GM18909 (cell line): Measurements from ENCODE around the gene DISC1.
"Not testable (repeated sequence)": the region's sequence is repeated elsewhere in the genome, so short reads cannot be mapped to it uniquely, and the experiment has no call there.

ENCODE experiments used
- ATAC-seq: cut with Tn5 transposase; IDR thresholded peaks from one replicate; pipeline ENCODE4 v1.9.1; 2021; ENCODE audit warnings: mild to moderate bottlenecking; ENCODE audit not compliant: unreplicated experiment, poor library complexity

DISC1 gene

DNA sequence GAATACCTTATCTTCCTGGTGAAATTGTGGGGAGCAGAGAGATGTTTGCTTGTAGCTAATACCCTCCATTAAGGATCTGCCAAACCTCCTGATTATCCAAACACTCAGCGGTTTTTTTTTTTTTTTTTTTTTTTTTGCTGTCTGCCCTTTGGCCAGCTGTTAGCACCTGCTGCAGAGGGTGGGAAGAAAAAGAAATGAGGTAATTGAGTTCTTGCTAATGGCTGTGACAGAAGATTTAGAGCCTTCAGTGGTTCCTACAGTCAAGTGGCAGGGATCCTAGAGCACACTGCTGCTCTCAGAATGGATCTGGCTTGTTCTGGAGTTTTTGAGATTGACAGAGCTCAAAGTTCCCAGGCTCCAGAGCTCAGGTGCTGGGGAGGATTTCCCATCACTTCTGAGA is 342.5 kb downstream of the DISC1 start:
- no peak for ATAC-seq

DNA sequence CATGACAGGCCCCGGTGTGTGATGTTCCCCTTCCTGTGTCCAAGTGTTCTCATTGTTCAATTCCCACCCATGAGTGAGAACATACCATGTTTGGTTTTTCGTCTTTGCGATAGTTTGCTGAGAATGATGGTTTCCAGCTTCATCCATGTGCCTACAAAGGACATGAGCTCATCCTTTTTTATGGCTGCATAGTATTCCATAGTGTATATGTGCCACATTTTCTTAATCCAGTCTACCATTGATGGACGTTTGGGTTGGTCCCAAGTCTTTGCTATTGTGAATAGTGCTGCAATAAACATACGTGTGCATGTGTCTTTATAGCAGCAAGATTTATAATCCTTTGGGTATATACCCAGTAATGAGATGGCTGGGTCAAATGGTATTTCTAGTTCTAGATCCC is 343.2 kb downstream of the DISC1 start:
- ATAC-seq = not testable (repeated sequence)

DNA sequence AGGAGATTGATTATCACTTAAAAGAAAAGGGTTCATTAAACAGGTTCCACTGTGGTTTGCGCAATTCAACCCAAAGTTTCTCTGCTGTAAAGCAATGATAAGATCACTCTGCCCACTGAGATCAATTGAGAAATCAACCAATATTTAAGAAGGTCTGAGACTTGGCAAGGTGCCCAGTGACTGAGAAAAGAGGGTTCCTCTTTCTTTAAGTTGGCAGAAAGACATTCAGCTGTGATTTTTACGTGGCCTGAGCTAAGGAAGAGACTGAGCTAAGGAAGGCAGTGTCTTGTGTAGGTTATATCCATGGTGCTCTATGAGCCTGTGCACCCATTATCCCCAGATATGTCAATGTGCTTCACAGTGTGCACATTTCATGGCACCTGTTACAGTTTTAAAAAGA is 344.1 kb downstream of the DISC1 start:
- ATAC-seq = no peak

DNA sequence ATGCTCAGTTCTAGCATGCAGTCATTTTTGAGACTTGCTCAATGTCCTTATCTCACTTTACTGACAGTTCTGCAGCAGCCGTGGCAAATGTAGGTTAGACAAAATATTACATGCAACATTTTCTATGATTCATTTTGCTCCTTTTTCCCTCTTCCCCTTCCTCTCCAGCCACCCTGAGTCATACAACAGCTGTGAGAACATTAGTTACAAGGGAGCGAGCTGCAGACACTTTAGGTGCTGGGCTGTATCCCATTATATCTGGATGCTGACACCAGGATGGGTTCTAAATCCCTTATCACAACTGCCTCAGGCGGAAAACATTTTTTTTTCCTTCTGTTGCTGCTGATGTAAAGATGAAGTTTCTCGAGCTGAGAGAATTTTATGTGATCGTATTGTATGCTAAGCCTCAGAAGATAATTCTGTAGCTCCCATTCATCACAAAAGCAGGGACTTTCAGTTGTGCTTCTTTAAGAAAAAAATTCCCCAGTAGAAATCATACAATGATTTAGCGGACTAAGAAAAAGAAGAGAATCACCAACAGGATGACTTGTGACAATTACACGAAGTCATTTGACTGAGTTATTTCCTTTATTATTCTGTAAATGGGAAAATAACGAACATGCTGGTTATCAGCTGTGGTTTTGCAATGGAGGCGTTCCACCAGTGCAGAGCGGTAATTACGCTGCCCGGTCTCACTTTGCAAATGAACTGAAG is 345.0 kb downstream of the DISC1 start:
- no peak for ATAC-seq

DNA sequence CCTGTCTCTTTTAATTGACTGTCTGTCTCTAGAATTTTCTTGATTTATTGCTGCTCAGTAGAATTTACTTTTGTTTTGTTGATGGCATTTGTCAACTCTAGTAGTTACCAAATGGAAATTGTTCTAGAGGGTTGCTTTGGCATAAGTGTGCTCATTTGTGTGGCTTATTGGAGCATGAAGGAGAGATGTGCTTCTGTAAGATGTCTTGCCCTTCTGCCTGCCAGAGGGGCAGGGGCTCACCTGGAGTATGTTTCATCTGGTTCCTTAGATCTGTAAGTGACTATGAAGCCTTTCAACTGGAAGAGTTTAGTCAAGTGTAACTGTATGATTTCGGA is 345.5 kb downstream of the DISC1 start:
- no peak for ATAC-seq

DNA sequence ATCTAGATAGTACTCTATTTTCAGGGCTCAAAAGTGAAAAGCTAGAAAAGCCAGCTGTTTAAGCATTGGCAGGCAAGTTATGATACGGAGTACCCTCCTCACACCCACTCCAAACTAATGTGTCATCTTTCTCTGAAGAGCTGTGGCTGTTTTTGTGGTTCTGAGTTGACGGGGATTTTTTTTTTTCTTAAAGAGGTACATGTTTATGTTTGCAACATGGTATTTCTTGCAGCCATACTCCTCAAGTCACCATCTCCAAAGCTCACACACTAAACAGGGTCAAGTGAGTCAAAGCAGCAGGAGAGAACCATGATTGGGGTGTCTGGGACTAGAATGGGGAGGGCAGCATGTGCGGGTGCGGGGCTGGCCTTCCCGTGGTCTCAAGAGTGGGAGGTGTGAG is 347.2 kb downstream of the DISC1 start:
- no peak for ATAC-seq

DNA sequence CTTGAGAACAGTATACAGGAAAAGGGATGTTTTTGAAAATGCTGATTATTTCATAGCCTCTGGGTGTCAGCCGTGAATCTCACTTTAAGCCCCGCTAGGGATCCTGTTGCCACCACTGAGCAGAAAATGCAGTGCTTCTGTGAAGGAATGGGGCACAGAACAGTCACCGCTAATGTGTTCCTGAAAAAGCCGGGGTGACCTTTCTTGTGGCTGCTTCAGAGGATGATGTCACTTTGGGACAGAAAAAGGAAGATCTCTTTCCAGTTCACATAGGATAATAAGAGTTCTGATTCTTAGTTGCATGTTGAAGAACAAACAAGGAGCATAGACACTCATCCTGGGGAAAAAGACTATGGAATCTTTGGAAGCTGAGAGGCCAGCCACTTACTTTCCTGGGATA is 349.6 kb downstream of the DISC1 start:
- no peak for ATAC-seq

DNA sequence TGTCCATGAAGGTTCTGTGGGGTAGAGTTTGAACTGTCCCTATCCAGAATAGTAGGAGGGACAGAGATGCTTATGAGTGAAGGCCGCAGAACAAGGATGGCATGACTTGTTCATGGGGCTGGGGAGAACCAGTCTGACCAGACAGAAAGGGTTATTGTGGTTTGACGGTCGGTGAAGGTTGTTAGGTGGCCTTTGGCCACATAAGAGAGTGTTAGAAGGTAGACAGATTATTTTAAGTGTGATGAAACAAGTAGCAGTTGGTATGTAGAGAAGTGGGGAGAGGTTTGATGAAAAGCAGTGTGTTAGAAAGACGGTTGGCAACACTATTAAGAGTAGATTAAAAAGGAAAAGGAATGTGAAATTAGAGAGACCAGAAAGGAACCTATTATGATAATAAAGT is 355.1 kb downstream of the DISC1 start:
- no peak for ATAC-seq

DNA sequence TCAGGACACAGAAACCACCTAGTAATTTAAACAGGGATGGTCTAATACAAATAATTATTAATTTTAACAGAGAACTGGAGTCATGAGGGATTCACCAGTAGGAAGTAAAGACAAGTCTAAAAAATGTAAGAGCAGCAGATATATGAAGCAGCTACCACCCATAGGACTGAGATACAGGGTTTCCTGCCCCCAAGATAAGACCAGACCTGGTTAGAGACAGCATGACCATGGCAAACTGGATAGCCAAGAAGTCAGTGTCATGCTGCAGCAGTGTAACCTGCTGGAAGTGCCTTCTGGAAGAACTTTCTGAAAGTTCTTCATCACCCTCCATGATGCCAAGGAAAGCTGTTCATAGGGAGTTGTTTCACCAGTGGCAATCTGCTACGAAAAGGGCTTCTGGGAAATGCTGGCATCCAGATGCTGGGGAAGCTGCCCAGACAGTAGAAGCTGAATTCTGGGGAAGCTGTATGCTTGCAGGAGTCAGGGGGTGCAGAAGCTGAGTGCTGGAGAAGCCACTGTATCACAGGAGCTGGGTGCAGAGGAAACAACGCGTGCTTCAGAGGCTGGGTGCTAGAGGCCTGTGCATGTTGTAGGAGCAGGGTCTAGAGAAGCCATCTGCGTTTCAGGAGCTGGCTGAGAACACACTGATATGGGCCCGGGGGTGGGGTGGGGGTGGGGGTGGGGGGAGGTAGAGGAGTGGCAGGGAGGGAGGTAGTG is 356.4 kb downstream of the DISC1 start:
- no peak for ATAC-seq

DNA sequence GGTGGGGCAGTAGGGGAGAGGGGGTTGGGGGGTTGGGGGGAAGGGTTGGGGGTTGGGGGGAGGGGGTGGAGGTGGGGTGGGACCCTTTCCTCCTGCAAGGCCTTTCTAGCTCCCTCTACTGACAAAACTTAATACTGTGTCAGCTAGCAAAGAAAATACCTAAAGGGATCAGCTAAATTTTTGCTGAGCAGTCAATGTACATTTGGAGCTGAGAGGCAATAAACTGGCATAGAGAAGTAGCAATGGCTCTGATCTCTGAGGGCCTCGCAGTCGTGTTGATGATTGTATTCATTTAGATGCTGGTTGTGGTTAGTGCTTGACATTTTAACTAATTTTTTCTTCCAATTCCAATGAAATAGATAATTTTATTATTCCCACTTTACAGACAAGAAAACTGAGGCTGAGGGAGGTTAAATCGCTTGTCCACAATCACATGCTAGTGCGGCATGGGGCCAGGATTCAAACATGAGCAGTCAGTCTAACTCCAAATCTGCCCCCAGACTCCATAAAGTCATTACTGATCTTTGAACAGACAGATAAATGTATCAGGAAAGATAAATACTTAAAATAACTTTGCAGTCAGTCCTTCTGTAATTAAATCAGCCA is 357.1 kb downstream of the DISC1 start:
- no peak for ATAC-seq

DNA sequence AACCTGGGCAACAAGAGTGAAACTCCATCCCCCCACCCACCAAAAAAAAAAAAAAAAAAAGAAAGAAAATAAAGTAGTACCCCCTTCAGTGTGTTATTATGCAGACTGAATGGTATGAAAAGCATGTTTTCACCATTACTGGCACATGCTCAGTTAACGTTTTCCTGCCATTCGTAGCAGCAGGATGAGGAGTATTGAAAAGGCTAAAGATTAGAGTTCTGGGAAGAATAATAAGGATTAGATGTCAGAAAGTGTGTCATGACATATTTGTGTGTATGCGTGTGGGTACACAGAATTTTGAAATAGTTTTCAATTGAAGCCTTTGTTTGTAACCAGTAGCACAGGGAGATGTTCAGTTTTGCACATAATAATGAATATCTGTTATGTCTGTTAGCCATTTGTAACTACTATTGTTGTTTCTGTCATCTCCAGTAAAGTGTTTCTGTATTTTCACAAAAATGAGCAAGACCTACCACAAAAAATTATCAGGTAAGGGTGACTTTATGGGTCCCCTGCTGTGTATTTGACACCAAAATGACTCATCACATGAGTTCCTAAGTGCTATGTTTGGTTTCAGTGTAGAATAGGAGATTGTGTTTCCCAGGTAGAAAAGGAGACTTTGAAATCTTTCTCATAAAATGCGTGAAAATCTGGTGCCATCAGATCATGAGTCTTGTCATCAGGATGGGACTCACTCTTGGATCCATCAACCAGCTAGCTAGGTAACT is 358.9 kb downstream of the DISC1 start:
- no peak for ATAC-seq

DNA sequence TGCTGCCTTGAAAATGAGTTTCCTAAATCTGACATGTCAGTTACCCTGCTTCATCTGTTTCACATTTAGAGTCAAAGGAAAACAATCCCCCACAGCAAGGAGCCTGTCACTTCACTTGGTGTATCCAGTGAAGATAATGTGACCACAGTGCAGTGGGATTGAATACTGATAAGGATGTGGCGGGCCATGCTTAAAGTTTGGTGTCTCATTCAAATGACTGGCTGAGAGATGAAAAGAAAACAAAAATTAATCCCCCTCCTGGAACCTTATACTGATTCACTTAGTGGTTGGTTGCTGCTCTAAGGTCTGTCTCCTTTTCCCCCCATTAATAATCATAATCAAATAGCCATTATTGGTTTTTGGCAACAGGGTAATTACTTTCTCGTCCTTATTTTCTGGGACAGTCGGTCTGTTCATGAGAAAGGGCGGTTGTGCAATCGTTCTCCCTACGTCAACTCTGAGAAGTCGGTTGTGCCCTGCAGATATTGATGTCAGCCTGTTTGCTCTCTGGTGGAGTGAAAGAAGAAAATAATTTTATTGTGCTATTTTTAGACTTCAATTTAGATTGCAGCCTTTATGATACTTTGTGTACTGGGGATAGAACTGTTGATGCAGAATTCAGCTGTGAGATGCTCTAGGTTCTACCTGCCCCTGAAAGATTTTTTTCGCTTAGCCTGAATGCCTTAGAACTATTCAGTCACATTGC is 360.2 kb downstream of the DISC1 start:
- no peak for ATAC-seq

DNA sequence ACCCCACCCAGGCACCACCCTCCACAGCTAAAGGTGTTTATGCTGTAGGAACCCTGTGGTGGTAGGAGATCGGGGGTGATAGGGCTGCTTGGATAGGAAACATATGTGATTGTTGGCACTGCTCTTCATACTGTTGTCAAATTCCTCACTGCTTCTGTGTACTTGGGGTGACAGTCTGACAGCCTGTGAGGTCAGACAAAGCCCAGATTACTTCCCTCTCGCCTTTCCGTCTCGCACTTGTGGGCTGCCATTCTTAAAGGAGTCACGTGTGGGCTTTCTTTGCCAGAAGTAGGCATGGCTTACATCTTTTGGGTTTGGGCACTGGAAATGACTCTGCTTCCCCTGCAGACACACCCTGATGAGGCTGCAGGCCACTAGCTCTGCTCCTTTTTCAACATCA is 363.8 kb downstream of the DISC1 start:
- no peak for ATAC-seq

DNA sequence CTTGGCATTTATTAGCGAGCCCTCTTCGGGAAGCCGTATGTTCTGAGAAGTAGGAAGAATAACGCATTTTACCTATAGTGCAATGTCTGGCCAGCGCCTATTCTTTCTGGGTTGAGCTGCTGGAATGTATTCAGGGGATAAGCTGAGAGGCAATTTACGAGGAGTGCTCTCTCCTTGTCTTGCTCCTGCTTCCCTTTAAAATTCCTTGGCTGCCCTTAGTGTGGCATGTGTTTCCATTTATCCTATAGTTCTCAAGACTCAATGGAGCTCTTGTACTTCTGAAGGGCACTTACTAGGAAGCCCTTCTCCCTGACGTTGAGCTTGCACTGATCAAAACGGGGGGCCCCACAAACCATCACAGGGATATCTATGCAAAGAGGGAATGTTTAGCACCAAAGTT is 364.6 kb downstream of the DISC1 start:
- ATAC-seq = no peak

DNA sequence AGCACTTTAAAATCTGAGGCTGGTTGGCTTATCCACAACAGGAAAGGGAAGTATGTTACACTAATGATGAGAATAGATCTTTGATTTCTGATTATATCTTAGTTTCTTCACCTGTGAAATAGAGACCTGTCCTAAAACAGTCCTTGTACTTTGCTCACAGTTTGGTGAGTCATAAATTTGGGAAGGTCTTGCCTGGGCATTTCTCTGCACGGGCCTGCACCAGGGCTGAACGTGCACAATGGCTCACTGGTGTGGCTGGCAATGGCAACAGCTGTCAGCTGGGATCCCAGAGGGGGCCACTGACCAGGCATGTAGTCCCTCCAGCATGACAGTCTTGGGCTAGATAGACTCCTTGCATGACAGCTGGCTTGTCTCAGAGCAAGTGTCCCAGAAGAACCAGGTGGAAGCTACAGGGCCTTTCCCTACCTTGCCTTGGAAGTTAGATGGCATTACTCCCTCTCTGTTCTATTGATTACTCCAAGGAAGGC is 367.4 kb downstream of the DISC1 start:
- no peak for ATAC-seq

DNA sequence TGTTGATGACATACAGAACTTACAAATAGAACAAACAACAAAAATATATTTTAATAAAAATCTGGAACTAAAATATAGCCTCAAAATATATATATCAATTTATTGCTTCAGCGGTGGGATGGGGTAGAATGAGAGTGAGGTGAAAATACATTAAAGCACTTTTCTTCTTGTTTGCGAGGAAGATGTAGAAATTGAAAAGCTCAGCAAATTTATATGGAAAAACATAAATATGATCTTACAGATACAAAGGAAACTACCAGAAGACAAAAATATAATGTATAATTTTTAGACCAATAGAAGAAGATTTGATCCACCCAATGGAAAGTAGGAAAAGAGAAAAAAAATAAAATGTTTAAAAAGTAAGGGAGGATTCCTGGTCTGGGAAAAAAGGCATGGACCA is 372.2 kb downstream of the DISC1 start:
- no peak for ATAC-seq

DNA sequence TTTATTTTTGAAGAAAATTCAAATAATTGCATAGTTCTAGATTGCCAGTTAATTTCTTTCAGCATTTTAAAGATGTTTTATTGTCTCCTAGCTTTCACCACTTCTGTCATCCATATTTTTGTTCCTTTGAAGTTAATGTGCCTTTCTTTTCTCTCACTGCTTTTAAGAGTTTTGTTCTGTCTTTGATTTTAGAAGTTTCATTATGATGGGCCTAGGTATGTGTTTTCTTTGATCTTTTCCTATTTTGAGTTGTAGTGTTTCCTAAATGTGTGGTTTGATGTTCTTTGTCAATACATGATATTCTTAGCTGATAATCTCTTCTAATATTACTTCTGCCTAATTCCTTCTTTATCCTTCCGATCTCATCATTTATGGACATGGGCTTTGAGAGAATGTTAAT is 378.7 kb downstream of the DISC1 start:
- ATAC-seq = no peak

DNA sequence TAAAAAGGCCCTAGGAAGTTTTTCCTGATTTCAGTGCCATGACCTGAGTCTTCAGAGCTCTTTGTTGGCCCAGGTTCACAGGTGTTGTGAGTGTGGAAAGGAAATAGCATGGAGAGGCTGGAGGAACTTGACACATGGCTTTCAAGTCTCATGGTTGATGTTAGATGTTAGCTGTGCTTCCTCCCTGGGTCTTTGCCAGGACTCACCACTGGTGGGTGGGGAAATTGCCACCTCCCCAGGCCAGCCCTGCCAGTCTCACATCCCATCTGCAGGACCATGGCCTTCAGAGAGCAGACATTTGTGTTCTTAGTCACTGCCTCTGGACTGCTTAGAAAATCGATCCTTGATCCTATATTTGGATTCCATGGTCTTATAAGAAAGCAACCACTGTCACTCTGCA is 383.2 kb downstream of the DISC1 start:
- ATAC-seq = no peak

DNA sequence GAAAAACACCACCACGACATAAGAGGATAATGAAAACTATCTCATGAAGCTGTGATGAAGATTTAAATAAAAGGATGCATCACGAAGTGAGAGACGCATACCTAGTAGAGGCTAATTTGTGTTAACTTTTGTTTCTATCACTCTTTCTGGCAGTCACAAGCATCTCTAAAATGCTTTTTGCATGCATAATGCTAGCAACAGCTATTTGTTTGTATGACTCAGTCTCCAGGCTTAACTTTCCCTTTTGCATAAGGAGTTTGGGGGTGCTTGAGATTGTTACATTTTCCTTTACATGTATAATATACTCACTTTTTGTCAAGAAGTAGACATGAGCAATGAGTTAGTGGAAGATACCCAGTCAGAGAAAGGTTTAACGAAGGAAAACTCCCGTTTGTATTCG is 385.4 kb downstream of the DISC1 start:
- ATAC-seq = no peak

DNA sequence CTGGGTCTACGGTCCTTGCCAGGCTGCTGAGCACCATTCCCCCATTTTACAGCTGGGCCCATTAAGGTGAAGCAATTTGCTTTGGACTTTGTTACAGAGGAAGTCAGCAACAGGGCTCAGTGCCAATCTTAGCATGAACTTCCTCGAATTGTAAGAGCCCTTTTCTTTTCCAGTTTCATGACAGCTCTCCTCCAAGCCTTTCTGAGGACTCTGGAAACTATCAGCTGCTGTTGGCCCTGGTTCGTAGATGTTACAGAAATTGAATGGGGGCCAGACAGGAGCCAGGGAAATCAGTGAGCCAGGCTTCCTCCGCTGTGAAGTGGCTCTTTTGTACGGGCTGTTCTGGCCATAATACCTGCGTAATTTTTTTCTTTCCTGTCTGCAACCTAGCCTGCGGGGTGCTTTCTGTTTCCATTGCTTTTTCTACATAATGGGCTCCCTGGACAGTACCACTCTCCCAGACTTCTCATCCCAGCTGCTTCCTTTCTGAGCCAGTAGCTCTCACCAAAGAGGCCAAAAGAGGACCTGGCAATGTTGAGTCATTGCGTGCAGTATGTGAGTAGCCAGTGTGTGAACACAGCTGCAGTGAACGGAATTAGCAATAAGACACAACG is 386.3 kb downstream of the DISC1 start:
- no peak for ATAC-seq
